ENCODE measurements around the gene INTS3. TPM values are rescaled to one million over a fixed set of nuclear protein-coding genes. Genes with fewer than 3 reads are reported as not detected.

Gene INTS3
- total RNA-seq, 1 donor from 2014 or later: 39.5 TPM

GRCh38 chr1:153742411-153743142 is 14.7 kb downstream of the INTS3 start:
- Mint-ChIP-seq H3K4me1 (ENCODE audit: low read depth, unreplicated experiment) (peaks cover 12% of the 10 kb centered on the region), H3K36me3 (ENCODE audit: low read depth, unreplicated experiment) (peaks cover 24% of the 10 kb centered on the region), H3K9me3 (ENCODE audit: unreplicated experiment) (no peaks in the 10 kb centered on the region), H3K27ac (ENCODE audit: unreplicated experiment) (no peak overlapping the region), H3K27me3 (ENCODE audit: low read depth, unreplicated experiment) (no peaks in the 10 kb centered on the region), H3K4me3 (ENCODE audit: unreplicated experiment) (no peak overlapping the region)
- no peak overlapping the region for H3K9ac ChIP-seq (ENCODE audit: low read length)
- H3K4me3 ChIP-seq (ENCODE audit: insufficient read depth, low read depth, low read length): no peak overlapping the region
- H3K4me2 ChIP-seq (ENCODE audit: low read length): peak overlapping the region; percentile 17
- H3K27me3 ChIP-seq (ENCODE audit: insufficient read depth, low read length): no peaks in the 10 kb centered on the region
- H4K20me1 ChIP-seq (ENCODE audit: insufficient read depth, low read length): peaks cover 19% of the 10 kb centered on the region
- DNase-seq (ENCODE audit: low read depth) (peak; percentile 89), FAIRE-seq (no peak)
- TF ChIP-seq, protein P1, sequence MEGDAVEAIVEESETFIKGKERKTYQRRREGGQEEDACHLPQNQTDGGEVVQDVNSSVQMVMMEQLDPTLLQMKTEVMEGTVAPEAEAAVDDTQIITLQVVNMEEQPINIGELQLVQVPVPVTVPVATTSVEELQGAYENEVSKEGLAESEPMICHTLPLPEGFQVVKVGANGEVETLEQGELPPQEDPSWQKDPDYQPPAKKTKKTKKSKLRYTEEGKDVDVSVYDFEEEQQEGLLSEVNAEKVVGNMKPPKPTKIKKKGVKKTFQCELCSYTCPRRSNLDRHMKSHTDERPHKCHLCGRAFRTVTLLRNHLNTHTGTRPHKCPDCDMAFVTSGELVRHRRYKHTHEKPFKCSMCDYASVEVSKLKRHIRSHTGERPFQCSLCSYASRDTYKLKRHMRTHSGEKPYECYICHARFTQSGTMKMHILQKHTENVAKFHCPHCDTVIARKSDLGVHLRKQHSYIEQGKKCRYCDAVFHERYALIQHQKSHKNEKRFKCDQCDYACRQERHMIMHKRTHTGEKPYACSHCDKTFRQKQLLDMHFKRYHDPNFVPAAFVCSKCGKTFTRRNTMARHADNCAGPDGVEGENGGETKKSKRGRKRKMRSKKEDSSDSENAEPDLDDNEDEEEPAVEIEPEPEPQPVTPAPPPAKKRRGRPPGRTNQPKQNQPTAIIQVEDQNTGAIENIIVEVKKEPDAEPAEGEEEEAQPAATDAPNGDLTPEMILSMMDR (IDR thresholded peaks at IDR 0.05; ENCODE audit: insufficient read depth, low read depth, low read length): no peak
- no peak for TF ChIP-seq EZH2 (IDR thresholded peaks at IDR 0.05; ENCODE audit: insufficient read depth, low read length)
- H3K4me1 ChIP-seq (ENCODE audit: insufficient read depth, low read length): peaks cover 7% of the 10 kb centered on the region
- H3K36me3 ChIP-seq (ENCODE audit: insufficient read depth, low read length): peaks cover 31% of the 10 kb centered on the region
- H3K27ac ChIP-seq (ENCODE audit: low read depth, low read length): no peak overlapping the region
- H2AFZ ChIP-seq (ENCODE audit: low read depth, low read length): no peak overlapping the region
- H3K9me3 ChIP-seq (ENCODE audit: insufficient read depth, low read depth, low read length): no peaks in the 10 kb centered on the region
- H3K79me2 ChIP-seq (ENCODE audit: insufficient read depth, low read length): no peaks in the 10 kb centered on the region

DNA sequence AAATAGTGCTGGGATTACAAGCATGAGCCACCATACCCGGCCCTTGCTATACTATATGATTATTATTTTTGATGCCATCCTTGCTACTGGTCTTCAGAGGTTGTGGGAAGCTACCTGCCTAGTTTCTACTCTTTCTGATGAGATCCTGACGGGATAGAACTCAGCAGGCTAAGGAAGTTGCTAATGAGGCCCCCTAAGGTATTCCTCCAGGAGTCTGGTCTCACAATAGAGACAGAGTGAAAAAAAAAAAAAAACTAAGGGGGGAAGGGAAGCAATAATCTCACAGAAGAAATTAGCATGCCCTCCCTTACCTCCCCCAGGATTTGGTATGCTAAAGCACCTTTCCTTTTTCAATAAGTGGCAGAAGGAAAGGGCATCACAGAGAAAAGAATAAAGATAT is 17.6 kb downstream of the INTS3 start:
- no peaks in the 10 kb centered on the region for H3K9me3 Mint-ChIP-seq (ENCODE audit: unreplicated experiment)
- H3K27me3 Mint-ChIP-seq (ENCODE audit: low read depth, unreplicated experiment): no peaks in the 10 kb centered on the region
- Histone ChIP-seq H3K9ac (ENCODE audit: low read length) (no peak overlapping the region), H3K79me2 (ENCODE audit: insufficient read depth, low read length) (no peaks in the 10 kb centered on the region), H3K9me3 (ENCODE audit: insufficient read depth, low read depth, low read length) (no peaks in the 10 kb centered on the region), H3K4me3 (ENCODE audit: insufficient read depth, low read depth, low read length) (no peak overlapping the region), H3K4me2 (ENCODE audit: low read length) (no peak overlapping the region), H3K4me1 (ENCODE audit: insufficient read depth, low read length) (peaks cover 7% of the 10 kb centered on the region), H3K27ac (ENCODE audit: low read depth, low read length) (no peak overlapping the region), H2AFZ (ENCODE audit: low read depth, low read length) (no peak overlapping the region), H4K20me1 (ENCODE audit: insufficient read depth, low read length) (peaks cover 19% of the 10 kb centered on the region), H3K36me3 (ENCODE audit: insufficient read depth, low read length) (peaks cover 51% of the 10 kb centered on the region), H3K27me3 (ENCODE audit: insufficient read depth, low read length) (no peaks in the 10 kb centered on the region)
- peaks cover 12% of the 10 kb centered on the region for H3K4me1 Mint-ChIP-seq (ENCODE audit: low read depth, unreplicated experiment)
- DNase-seq (ENCODE audit: low read depth) (no peak), FAIRE-seq (no peak)
- H3K4me3 Mint-ChIP-seq (ENCODE audit: unreplicated experiment): no peak overlapping the region
- H3K27ac Mint-ChIP-seq (ENCODE audit: unreplicated experiment): no peak overlapping the region
- TF ChIP-seq, protein P1 (IDR thresholded peaks at IDR 0.05; ENCODE audit: insufficient read depth, low read depth, low read length): no peak
- TF ChIP-seq EZH2 (IDR thresholded peaks at IDR 0.05; ENCODE audit: insufficient read depth, low read length): no peak
- H3K36me3 Mint-ChIP-seq (ENCODE audit: low read depth, unreplicated experiment): peaks cover 23% of the 10 kb centered on the region

DNA sequence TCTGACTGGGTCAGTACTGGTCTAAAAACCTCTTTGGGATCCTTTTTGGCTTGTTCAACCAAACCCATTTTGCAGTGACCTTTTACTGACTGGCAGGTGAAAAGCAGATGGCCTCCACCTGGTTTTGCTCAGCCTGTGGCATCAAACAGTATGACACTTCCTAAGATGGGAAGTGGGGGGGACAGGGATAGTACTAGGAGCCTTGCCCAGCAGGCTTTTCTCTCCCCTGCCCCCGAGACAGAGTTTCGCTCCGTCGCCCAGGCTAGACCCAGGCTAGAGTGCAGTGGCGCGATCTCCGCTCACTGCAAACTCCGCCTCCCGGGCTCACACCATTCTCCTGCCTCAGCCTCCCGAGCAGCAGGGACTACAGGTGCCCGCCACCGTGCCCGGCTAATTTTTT is 18.3 kb downstream of the INTS3 start:
- Histone ChIP-seq H3K4me3 (ENCODE audit: insufficient read depth, low read depth, low read length) (no peak overlapping the region), H4K20me1 (ENCODE audit: insufficient read depth, low read length) (peaks cover 19% of the 10 kb centered on the region), H3K4me2 (ENCODE audit: low read length) (no peak overlapping the region), H3K4me1 (ENCODE audit: insufficient read depth, low read length) (peaks cover 7% of the 10 kb centered on the region), H3K79me2 (ENCODE audit: insufficient read depth, low read length) (no peaks in the 10 kb centered on the region), H3K27ac (ENCODE audit: low read depth, low read length) (no peak overlapping the region), H2AFZ (ENCODE audit: low read depth, low read length) (no peak overlapping the region), H3K9ac (ENCODE audit: low read length) (no peak overlapping the region), H3K36me3 (ENCODE audit: insufficient read depth, low read length) (peaks cover 52% of the 10 kb centered on the region), H3K27me3 (ENCODE audit: insufficient read depth, low read length) (no peaks in the 10 kb centered on the region), H3K9me3 (ENCODE audit: insufficient read depth, low read depth, low read length) (no peaks in the 10 kb centered on the region)
- DNase-seq (ENCODE audit: low read depth) (no peak), FAIRE-seq (no peak)
- TF ChIP-seq EZH2 (IDR thresholded peaks at IDR 0.05; ENCODE audit: insufficient read depth, low read length): no peak
- TF ChIP-seq, protein P1 (IDR thresholded peaks at IDR 0.05; ENCODE audit: insufficient read depth, low read depth, low read length): no peak
- peaks cover 12% of the 10 kb centered on the region for H3K4me1 Mint-ChIP-seq (ENCODE audit: low read depth, unreplicated experiment)
- H3K27ac Mint-ChIP-seq (ENCODE audit: unreplicated experiment): no peak overlapping the region
- H3K36me3 Mint-ChIP-seq (ENCODE audit: low read depth, unreplicated experiment): peaks cover 24% of the 10 kb centered on the region
- no peak overlapping the region for H3K4me3 Mint-ChIP-seq (ENCODE audit: unreplicated experiment)
- no peaks in the 10 kb centered on the region for H3K9me3 Mint-ChIP-seq (ENCODE audit: unreplicated experiment)
- H3K27me3 Mint-ChIP-seq (ENCODE audit: low read depth, unreplicated experiment): no peaks in the 10 kb centered on the region
